ENCODE results near the gene VPS41.

VPS41 gene

DNA sequence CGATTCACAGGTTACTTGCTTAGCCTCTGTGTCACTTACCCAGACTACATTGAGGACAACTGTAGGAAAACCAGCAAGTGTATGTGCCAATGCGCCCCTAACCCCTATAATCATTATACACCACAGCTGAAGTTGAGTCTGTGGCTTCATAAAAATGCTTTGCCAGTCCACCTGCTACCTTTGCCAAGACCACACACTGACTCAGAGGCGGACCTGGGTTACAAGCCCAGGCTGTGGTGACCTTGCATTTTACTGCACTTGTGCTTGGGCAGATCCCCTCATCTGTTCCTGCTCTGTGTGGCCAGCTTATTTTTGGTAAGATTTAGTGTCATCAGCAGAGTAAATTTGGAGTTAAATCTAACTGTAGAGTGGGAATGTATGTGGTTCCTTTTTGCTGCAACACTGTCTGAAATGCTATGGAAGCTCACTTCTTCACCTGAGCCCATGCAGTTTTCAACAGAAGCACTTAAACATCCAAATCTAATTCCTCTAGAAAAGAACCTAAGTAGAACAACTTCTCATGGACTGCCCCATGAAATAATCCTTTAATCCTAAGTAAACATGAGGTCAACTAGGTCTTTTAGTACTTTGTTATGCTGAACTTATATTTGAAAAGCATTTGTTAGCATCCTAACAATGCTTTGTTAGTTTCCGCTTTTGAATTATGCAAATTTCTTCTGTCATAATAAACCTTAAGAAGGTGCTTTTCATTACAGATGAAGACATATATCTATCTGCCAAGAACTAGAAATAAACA lies 181.6 kb downstream of the VPS41 start:
- Histone ChIP-seq H2AFZ (ENCODE audit: low read depth, low read length) (no peak overlapping the region), H3K27ac (ENCODE audit: low read length) (no peak overlapping the region), H3K4me3 (ENCODE audit: low read depth in 1 of 2, low read length in 2 of 2) (no peak overlapping the region), H3K79me2 (ENCODE audit: insufficient read depth, low read length) (no peaks in the 10 kb centered on the region), H3K9ac (ENCODE audit: low read depth, low read length) (no peak overlapping the region), H3K4me1 (ENCODE audit: insufficient read depth, low read length) (no peaks in the 10 kb centered on the region), H3K9me3 (ENCODE audit: insufficient read depth, low read length, severe bottlenecking) (no peaks in the 10 kb centered on the region), H4K20me1 (ENCODE audit: insufficient read depth, low read length) (no peaks in the 10 kb centered on the region), H3K4me2 (ENCODE audit: insufficient read depth, low read length) (no peak overlapping the region), H3K27me3 (ENCODE audit: insufficient read depth, low read length, poor library complexity) (no peaks in the 10 kb centered on the region), H3K36me3 (ENCODE audit: insufficient read depth, low read length) (peaks cover 24% of the 10 kb centered on the region)
- DNase-seq (no peak), ATAC-seq (ENCODE audit: insufficient read depth, low read depth) (no peak)
- no peak for TF ChIP-seq CTCF (IDR thresholded peaks at IDR 0.05; ENCODE audit: borderline replicate concordance, extremely low read depth, low read length, poor library complexity, severe bottlenecking)
- TF ChIP-seq EZH2 (IDR thresholded peaks at IDR 0.05; ENCODE audit: borderline replicate concordance, low read depth, low read length, severe bottlenecking) = no peak

GRCh38 chr7:38723327-38723726 lies 185.7 kb downstream of the VPS41 start:
- no peaks in the 10 kb centered on the region for H3K9me3 ChIP-seq (ENCODE audit: insufficient read depth, low read length, severe bottlenecking)
- H2AFZ ChIP-seq (ENCODE audit: low read depth, low read length) = no peak overlapping the region
- H3K27me3 ChIP-seq (ENCODE audit: insufficient read depth, low read length, poor library complexity) = no peaks in the 10 kb centered on the region
- TF ChIP-seq CTCF (IDR thresholded peaks at IDR 0.05; ENCODE audit: borderline replicate concordance, extremely low read depth, low read length, poor library complexity, severe bottlenecking) (no peak), EZH2 (IDR thresholded peaks at IDR 0.05; ENCODE audit: borderline replicate concordance, low read depth, low read length, severe bottlenecking) (no peak)
- H3K27ac ChIP-seq (ENCODE audit: low read length) = no peak overlapping the region
- H4K20me1 ChIP-seq (ENCODE audit: insufficient read depth, low read length) = no peaks in the 10 kb centered on the region
- peaks cover 32% of the 10 kb centered on the region for H3K36me3 ChIP-seq (ENCODE audit: insufficient read depth, low read length)
- no peak for DNase-seq
- no peaks in the 10 kb centered on the region for H3K4me1 ChIP-seq (ENCODE audit: insufficient read depth, low read length)
- H3K4me2 ChIP-seq (ENCODE audit: insufficient read depth, low read length) = no peak overlapping the region
- ATAC-seq (ENCODE audit: insufficient read depth, low read depth) = no peak
- no peaks in the 10 kb centered on the region for H3K79me2 ChIP-seq (ENCODE audit: insufficient read depth, low read length)
- no peak overlapping the region for H3K9ac ChIP-seq (ENCODE audit: low read depth, low read length)
- no peak overlapping the region for H3K4me3 ChIP-seq (ENCODE audit: low read depth in 1 of 2, low read length in 2 of 2)

DNA sequence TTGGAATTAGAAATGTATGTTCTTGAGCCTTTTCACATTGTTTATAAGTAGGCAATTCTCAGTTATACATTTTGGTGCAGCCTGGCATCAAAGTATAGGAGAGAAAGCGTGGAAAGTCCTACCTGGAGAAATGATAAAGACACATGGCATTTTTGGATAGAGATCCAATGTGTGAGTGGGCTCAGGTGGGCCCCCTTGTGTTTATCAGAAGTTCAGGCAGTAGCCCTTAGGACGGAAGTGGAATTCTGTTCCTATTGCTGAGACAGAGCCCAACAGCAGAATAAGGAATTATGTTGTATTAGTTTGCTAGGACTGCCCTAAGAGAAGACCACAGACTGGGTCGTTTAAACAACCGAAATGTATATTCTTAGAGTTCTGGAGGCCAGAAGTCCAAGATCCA lies 192.6 kb downstream of the VPS41 start:
- no peak for TF ChIP-seq EZH2 (IDR thresholded peaks at IDR 0.05; ENCODE audit: borderline replicate concordance, low read depth, low read length, severe bottlenecking)
- no peak for TF ChIP-seq CTCF (IDR thresholded peaks at IDR 0.05; ENCODE audit: borderline replicate concordance, extremely low read depth, low read length, poor library complexity, severe bottlenecking)
- DNase-seq = no peak
- no peak overlapping the region for H3K9ac ChIP-seq (ENCODE audit: low read depth, low read length)
- H4K20me1 ChIP-seq (ENCODE audit: insufficient read depth, low read length) = no peaks in the 10 kb centered on the region
- H2AFZ ChIP-seq (ENCODE audit: low read depth, low read length) = no peak overlapping the region
- H3K4me2 ChIP-seq (ENCODE audit: insufficient read depth, low read length) = no peak overlapping the region
- H3K4me3 ChIP-seq (ENCODE audit: low read depth in 1 of 2, low read length in 2 of 2) = no peak overlapping the region
- no peaks in the 10 kb centered on the region for H3K9me3 ChIP-seq (ENCODE audit: insufficient read depth, low read length, severe bottlenecking)
- no peak for ATAC-seq (ENCODE audit: insufficient read depth, low read depth)
- no peaks in the 10 kb centered on the region for H3K79me2 ChIP-seq (ENCODE audit: insufficient read depth, low read length)
- H3K36me3 ChIP-seq (ENCODE audit: insufficient read depth, low read length) = peaks cover 5% of the 10 kb centered on the region; the same call in 1 of the 2 replicates
- no peaks in the 10 kb centered on the region for H3K27me3 ChIP-seq (ENCODE audit: insufficient read depth, low read length, poor library complexity)
- no peak overlapping the region for H3K27ac ChIP-seq (ENCODE audit: low read length)
- no peaks in the 10 kb centered on the region for H3K4me1 ChIP-seq (ENCODE audit: insufficient read depth, low read length)

Data from DND-41 (cell line).